Natural killer cell (primary cell): Measurements from ENCODE around the gene SFSWAP. TPM values are rescaled to one million over a fixed set of nuclear protein-coding genes. Genes with fewer than 3 reads are reported as not detected.

Experiments
- ATAC-seq, 3 donors: fragments of 150-1000 bp in 2 of 3; fragments of 200-7000 bp in 1 of 3; cut with Tn5 transposase; 1 replicate in 1 of 3; 2 replicates in 2 of 3; pipeline ENCODE4 v1.10.0; 2021; ENCODE audit warnings: mild to moderate bottlenecking in 2 of 3, moderate library complexity in 2 of 3
- DNase-seq, 2 donors: peaks; one replicate each; pipeline versions ENCODE4 v3.0.0 to v3.0.0-alpha.2; 2013 to 2021; ENCODE audit warnings: mixed read lengths in 1 of 2
- H3K27ac ChIP-seq: one replicate; pipeline ENCODE4 v1.5.1; 2013; ENCODE audit warnings: mild to moderate bottlenecking, low read length
- H3K27me3 ChIP-seq: one replicate; pipeline ENCODE4 v1.6.1; 2013; ENCODE audit warnings: low read length; ENCODE audit not compliant: control insufficient read depth, insufficient read depth
- H3K36me3 ChIP-seq: one replicate; pipeline ENCODE4 v1.6.1; 2013; ENCODE audit warnings: low read length; ENCODE audit not compliant: control insufficient read depth, insufficient read depth
- H3K4me1 ChIP-seq: one replicate; pipeline ENCODE4 v1.6.1; 2013; ENCODE audit warnings: low read length; ENCODE audit not compliant: control insufficient read depth, insufficient read depth
- H3K4me3 ChIP-seq: one replicate; pipeline ENCODE4 v1.5.1; 2013; ENCODE audit warnings: low read length
- H3K9me3 ChIP-seq: one replicate; pipeline ENCODE4 v1.6.1; 2013; ENCODE audit warnings: low read length; ENCODE audit not compliant: control insufficient read depth, insufficient read depth
- H3K27ac Mint-ChIP-seq, 2 donors: one replicate each; pipeline ENCODE4 v1.8.0; 2022; ENCODE audit warnings: mild to moderate bottlenecking in 2 of 2, mixed read lengths in 2 of 2, moderate library complexity in 1 of 2
- H3K27me3 Mint-ChIP-seq, 2 donors: one replicate each; pipeline ENCODE4 v1.8.0; 2022; ENCODE audit warnings: low read depth in 2 of 2, mixed read lengths in 2 of 2
- H3K36me3 Mint-ChIP-seq: one replicate; pipeline ENCODE4 v1.8.0; 2022; ENCODE audit warnings: mixed read lengths
- H3K4me1 Mint-ChIP-seq, 2 donors: one replicate each; pipeline ENCODE4 v1.8.0; 2022; ENCODE audit warnings: mixed read lengths in 2 of 2
- H3K4me3 Mint-ChIP-seq: one replicate; pipeline ENCODE4 v1.8.0; 2022; ENCODE audit warnings: mild to moderate bottlenecking, moderate library complexity, mixed read lengths
- H3K9me3 Mint-ChIP-seq, 2 donors: one replicate each; pipeline ENCODE4 v1.8.0; 2022; ENCODE audit warnings: mixed read lengths in 2 of 2
- WGBS: methylation state at CpG from one replicate; pipeline ENCODE4 v1.1.7; 2013; ENCODE audit warnings: missing lambda C conversion rate; ENCODE audit not compliant: insufficient coverage; 5-methylcytosine and 5-hydroxymethylcytosine counted together
- intact Hi-C: fragments of 100-400 bp; cut with micrococcal nuclease; formaldehyde crosslinking; loops from one replicate; pipeline ENCODE4 v1.14.2; 2022
- total RNA-seq, 4 donors: library from RNA; stranded (reverse); fragments of 120-200 nt in 1 of 4; gene quantifications; one replicate each; pipeline versions ENCODE4 v1.2.3 to v1.2.4, GENCODE V29; 2013 to 2022
- TF ChIP-seq, protein P1 (sequence below): fragments of 200-600 bp; IDR thresholded peaks from one replicate; pipeline ENCODE4 v1.8.0; 2022; ENCODE audit warnings: antibody characterized with exemption

SFSWAP gene
- total RNA-seq, 3 donors from 2014 or later (not counting 1 experiment from before 2014, with no cell fraction given) = 99.1 to 109 (median 102) TPM

- peaks cover 0 to 4% of the 10 kb centered on the region in 2 donors for H3K9me3 Mint-ChIP-seq
- H3K36me3 ChIP-seq = no peaks in the 10 kb centered on the region
- intact Hi-C loops = no loop called here
- DNase-seq (no peak), ATAC-seq (no peak)
- TF ChIP-seq, protein P1, sequence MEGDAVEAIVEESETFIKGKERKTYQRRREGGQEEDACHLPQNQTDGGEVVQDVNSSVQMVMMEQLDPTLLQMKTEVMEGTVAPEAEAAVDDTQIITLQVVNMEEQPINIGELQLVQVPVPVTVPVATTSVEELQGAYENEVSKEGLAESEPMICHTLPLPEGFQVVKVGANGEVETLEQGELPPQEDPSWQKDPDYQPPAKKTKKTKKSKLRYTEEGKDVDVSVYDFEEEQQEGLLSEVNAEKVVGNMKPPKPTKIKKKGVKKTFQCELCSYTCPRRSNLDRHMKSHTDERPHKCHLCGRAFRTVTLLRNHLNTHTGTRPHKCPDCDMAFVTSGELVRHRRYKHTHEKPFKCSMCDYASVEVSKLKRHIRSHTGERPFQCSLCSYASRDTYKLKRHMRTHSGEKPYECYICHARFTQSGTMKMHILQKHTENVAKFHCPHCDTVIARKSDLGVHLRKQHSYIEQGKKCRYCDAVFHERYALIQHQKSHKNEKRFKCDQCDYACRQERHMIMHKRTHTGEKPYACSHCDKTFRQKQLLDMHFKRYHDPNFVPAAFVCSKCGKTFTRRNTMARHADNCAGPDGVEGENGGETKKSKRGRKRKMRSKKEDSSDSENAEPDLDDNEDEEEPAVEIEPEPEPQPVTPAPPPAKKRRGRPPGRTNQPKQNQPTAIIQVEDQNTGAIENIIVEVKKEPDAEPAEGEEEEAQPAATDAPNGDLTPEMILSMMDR = no peak
- H3K27ac Mint-ChIP-seq = no peak overlapping the region
- WGBS = 58% methylated on average over 3 of the region's 5 CpGs
- no peaks in the 10 kb centered on the region for H3K27me3 ChIP-seq
- H3K4me3 Mint-ChIP-seq = no peak overlapping the region
- peaks cover 3% of the 10 kb centered on the region for H3K9me3 ChIP-seq
- H3K4me3 ChIP-seq = no peak overlapping the region
- H3K27ac ChIP-seq = no peak overlapping the region
- H3K4me1 ChIP-seq = peaks cover 4% of the 10 kb centered on the region
- peaks cover 9% of the 10 kb centered on the region for H3K36me3 Mint-ChIP-seq
- peaks cover 0 to 2% of the 10 kb centered on the region in 2 donors for H3K27me3 Mint-ChIP-seq
- no peaks in the 10 kb centered on the region for H3K4me1 Mint-ChIP-seq
Measured at GRCh38 chr12:131816495-131816894, 105.6 kb downstream of the SFSWAP start.

DNA sequence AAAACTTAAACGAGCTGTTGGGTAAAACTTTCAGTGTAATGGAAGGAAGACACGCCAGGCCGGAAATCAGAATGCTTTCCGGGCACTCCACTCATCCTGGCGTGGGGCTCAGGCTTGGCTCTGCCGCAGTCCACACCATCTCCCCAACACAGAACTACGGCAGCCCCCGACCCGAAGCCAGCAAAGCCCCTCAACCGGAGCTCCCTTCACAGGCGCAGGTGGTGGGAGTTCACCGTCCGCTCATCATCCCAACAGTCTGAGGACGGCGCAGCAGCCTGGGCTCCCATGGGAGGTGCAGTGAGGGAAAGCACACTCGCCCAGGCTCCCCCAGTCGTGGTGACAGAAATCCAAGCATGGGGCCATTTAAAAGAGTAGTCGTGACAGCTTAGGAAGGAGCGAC, 106.4 kb downstream of the SFSWAP start:
- ATAC-seq = no peak

DNA sequence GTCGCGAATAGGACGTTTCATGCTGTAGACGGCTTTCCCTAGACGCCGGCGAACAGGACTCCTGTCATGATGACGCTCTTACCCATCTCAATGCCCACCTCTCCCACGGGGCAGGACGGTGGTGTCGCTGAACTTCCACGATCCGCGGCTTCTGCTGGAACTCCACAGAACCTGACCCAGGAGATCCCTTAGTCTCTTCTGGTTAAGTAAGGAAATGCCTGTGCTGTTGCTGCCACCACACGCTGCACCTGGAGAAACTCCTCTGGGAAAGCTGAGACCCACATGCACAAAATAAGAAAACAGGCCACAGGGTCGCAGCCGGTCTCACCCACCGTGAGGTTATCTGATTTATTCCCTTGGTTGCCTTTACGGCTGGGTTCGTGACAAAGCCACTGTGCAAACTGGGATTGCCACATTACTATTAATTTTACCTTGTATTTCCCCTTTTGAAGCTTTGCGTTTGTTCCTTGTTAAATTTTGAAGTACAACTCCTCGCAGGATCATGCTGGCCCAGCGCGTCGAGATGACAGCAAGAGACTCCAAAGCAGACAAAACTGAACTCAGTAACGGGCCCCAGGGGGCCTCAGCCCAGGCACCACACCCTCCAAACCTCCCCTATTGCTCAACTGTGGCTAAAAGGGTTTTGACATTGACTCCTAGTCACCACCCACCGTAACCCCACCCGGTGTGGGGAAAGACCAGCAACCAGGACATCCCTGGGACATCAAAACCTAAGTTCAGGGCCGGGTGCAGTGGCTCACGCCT, 108.1 kb downstream of the SFSWAP start:
- TF ChIP-seq, protein P1 = no peak
- H3K4me1 ChIP-seq = peaks cover 4% of the 10 kb centered on the region
- no peaks in the 10 kb centered on the region for H3K9me3 ChIP-seq
- H3K27ac Mint-ChIP-seq = no peak overlapping the region
- no peaks in the 10 kb centered on the region for H3K4me1 Mint-ChIP-seq
- H3K9me3 Mint-ChIP-seq = no peaks in the 10 kb centered on the region
- no peak overlapping the region for H3K4me3 ChIP-seq
- no peaks in the 10 kb centered on the region for H3K27me3 ChIP-seq
- H3K36me3 ChIP-seq = no peaks in the 10 kb centered on the region
- ATAC-seq (peak in 1 of 3 donors; percentile 39), DNase-seq (no peak)
- peak overlapping the region; percentile 8 for H3K27ac ChIP-seq
- 79% methylated on average over 30 of the region's 30 CpGs for WGBS
- H3K4me3 Mint-ChIP-seq = no peak overlapping the region
- intact Hi-C loops = no loop called here
- no peaks in the 10 kb centered on the region for H3K36me3 Mint-ChIP-seq
- no peaks in the 10 kb centered on the region for H3K27me3 Mint-ChIP-seq

More for the DNA sequence above, 106.4 kb downstream of the SFSWAP start:
- 90% methylated on average over 19 of the region's 19 CpGs for WGBS
- H3K36me3 ChIP-seq = no peaks in the 10 kb centered on the region
- no peak for DNase-seq
- H3K9me3 ChIP-seq = peaks cover 3% of the 10 kb centered on the region
- Mint-ChIP-seq H3K27ac (no peak overlapping the region), H3K4me3 (no peak overlapping the region), H3K36me3 (peaks cover 9% of the 10 kb centered on the region), H3K9me3 (peaks cover 0 to 4% of the 10 kb centered on the region in 2 donors), H3K27me3 (peaks cover 0 to 2% of the 10 kb centered on the region in 2 donors), H3K4me1 (no peaks in the 10 kb centered on the region)
- peaks cover 4% of the 10 kb centered on the region for H3K4me1 ChIP-seq
- intact Hi-C loops = no loop called here
- TF ChIP-seq, protein P1 = no peak
- H3K27ac ChIP-seq = no peak overlapping the region
- no peaks in the 10 kb centered on the region for H3K27me3 ChIP-seq
- H3K4me3 ChIP-seq = no peak overlapping the region
